GM12865 (cell line): Measurements from ENCODE around the gene LPP.

Experiments used
- DNase-seq: peaks from one replicate; pipeline ENCODE4 v3.0.0; 2010; ENCODE audit warnings: low read depth
- H3K4me3 ChIP-seq: 2 replicates; pipeline ENCODE4 v1.5.1; 2011; ENCODE audit warnings: mild to moderate bottlenecking, low read depth, low read length, control low read depth
- CTCF ChIP-seq: IDR thresholded peaks from 2 replicates; pipeline ENCODE4 v1.5.1; 2011; ENCODE audit warnings: low read length, control low read depth, low read depth, inconsistent platforms; ENCODE audit not compliant: insufficient read depth; ENCODE audit errors: missing control alignments

LPP gene, protein sequence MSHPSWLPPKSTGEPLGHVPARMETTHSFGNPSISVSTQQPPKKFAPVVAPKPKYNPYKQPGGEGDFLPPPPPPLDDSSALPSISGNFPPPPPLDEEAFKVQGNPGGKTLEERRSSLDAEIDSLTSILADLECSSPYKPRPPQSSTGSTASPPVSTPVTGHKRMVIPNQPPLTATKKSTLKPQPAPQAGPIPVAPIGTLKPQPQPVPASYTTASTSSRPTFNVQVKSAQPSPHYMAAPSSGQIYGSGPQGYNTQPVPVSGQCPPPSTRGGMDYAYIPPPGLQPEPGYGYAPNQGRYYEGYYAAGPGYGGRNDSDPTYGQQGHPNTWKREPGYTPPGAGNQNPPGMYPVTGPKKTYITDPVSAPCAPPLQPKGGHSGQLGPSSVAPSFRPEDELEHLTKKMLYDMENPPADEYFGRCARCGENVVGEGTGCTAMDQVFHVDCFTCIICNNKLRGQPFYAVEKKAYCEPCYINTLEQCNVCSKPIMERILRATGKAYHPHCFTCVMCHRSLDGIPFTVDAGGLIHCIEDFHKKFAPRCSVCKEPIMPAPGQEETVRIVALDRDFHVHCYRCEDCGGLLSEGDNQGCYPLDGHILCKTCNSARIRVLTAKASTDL

DNA sequence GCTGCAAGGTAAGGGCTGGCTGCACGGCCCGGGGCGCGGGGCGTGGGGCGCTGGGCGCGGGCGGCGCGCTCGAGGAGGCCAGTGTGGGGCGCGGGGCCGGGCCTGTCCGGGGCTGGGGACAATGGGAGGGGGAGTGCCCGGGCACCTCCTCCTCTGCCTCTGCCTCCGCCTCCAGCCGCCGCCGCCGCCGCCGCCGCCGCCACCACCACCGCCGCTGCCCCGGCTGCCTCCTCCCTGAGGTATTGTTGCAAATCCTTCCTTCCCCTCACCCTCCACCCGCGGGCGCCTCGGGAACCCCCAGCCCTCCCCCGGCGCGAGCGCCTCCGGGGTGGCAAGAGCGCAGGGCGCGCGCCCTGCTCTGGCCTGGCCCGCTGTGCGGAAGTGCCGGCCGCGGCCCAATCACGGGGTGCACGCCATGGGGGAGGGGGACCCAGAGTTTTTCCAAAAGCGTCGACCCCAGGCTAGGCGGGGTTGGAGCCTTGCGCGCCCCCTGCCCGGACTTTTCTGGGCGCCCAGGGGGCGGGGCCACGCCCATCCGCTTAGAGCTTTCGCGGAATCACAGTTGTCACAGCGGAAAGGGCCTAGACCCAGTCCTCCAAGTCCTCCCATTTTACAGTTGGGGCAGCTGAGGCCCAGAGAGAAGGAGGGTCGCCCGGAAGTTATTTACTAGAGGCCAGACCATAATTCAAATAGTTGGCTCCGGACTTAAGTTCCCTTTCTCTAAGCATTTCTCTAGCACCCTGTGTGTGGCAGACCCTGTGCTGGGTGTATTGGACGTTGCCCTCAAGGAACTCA is at the start of gene LPP:
Gene LPP, plus strand, starts transcription at position 144 of the 795 bp plus-strand sequence. CDS start 251,964 bp downstream, outside the sequence.
- no peak for TF ChIP-seq CTCF
- H3K4me3 ChIP-seq, result peak within 1 kb of the TSS; percentile 82
- peak; percentile 77 for DNase-seq

- H3K4me3 ChIP-seq, result no peak overlapping the region
- TF ChIP-seq CTCF, result no peak
- no peak for DNase-seq
Measured at GRCh38 chr3:188106006-188106405, 48.0 kb upstream of the LPP start.

GRCh38 chr3:188106454-188106853 is 47.5 kb upstream of the LPP start:
- no peak for TF ChIP-seq CTCF
- no peak for DNase-seq
- H3K4me3 ChIP-seq, result no peak overlapping the region

DNA sequence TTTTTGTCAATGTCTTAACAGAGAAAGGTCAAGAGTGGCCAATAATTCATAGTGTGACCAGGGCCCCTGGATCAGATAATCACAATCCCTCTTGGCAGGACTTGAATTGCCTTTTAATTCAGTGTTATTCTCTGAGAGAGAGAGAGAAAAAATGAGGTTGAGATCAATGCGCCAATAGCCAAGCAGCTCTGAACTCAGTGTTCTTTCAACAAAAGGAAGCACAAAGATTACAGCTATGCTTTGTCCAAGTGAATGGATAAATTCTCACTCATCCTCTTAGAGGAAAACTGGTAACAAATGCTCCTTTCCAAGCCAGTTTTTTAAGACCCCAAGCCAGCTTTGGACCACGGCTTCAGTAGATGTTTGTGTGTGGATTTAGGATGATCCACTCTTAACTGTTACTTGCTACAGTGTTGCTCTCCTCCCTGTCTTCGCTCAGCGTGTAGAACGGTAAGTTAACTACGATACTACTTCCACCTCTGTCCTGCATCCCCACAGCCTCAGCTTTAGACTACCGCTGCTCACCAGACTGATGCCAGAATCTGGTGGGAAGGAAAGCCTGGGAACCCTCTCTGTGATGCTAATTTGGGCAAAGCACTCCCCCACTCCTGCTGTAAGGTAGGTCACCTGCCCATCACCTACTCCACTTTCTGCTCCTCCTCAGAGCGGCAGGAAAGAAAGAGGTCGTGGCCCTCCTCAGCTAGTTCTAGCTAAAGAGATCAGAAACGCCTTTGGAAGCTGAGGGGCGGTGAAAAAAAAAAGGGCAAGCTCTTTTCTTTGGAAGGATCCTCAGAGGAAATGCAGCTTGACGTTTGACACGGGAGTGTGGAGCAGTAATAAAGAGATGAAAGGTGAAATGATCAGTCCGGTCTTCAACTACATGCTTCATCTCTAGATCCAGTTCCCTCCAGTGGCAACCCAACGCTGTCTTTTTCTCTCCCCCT is 46.8 kb upstream of the LPP start:
- TF ChIP-seq CTCF, result no peak
- no peak overlapping the region for H3K4me3 ChIP-seq
- DNase-seq, result no peak

DNA sequence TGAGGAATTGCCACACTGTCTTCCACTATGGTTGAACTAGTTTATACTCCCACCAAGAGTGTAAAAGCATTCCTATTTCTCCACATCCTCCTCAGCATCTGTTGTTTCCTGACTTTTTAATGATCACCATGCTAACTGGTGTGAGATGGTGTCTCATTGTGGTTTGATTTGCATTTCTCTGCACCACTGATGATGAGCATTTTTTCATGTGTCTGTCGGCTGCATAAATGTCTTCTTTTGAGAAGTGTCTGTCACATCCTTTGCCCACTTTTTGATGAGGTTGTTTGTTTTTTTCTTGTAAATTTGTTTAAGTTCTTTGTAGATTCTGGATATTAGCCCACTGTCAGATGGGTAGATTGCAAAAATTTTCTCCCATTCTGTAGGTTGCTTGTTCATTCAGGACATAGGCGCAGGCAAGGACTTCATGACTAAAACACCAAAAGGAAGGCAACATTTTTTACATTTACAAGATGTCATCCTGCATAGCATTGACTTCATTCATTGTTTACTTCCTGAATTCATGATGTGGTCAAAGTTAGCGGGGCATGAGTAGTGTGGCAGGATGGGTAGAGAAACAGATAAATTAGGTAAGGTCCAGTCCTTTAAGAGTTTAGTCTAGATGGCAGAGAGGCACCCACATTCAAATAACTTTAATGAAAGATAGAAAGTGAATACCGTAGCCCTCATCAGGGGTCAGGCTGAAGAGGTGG is 45.1 kb upstream of the LPP start:
- no peak for TF ChIP-seq CTCF
- no peak for DNase-seq
- H3K4me3 ChIP-seq, result no peak overlapping the region
